HG03575 (cell line): ENCODE results near the gene CROCC.

ENCODE experiments used
- ATAC-seq: cut with Tn5 transposase; IDR thresholded peaks from one replicate; pipeline ENCODE4 v1.9.1; 2021; ENCODE audit not compliant: unreplicated experiment, insufficient number of reproducible peaks, low FRiP score; ENCODE audit errors: extremely low read depth

CROCC gene

GRCh38 chr1:16998589-16998988 lies 76.9 kb downstream of the CROCC start:
- no peak for ATAC-seq

GRCh38 chr1:16999863-17000262 lies 78.1 kb downstream of the CROCC start:
- no peak for ATAC-seq

- ATAC-seq: no peak
Observed at GRCh38 chr1:17001760-17002523, 80.2 kb downstream of the CROCC start.

- no peak for ATAC-seq
Observed at GRCh38 chr1:17002524-17002902, 80.8 kb downstream of the CROCC start.

DNA sequence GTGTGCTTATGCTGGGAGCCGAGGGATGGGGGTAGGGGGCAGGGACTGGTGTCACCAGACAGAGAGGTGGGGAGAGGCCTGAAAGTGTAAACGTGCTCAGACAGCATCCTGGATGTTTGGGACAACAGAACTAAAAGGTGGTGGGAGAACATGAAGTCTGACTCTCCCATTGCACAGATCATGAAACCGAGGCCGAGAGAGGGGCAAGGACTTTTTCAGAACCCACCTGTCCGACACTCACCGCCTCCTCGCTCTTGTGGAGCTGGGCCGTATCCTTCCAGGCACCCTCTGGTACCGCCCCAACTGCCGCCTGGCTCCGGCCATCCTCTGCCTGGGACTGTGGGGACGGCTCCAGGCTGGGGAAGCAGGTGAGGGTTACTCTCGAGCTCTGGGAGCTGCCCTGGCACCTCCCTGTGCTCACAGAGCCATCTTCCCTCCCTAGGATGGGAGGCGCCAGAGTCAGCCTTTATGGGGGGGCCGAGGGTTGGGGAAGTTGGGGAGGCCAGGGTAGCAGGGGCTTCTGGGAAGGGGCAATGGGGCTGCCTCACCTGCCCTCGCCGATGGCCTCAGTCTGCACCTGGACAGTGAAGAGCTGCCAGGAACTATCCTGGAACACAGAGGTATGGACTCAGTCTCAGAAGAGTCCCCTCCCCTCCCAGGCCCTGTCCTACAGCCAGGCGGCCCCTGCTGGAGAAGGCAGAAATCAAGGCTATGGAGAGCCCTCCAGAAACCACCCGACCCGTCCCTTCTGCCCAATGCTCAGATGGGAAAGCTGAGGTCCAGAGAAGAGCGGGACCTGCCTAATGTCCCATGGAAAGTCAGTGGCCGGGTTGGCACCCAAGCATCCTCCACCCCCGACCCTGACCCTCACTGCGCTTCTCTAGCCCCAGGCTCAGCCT lies 83.0 kb downstream of the CROCC start:
- ATAC-seq: no peak

- no peak for ATAC-seq
Observed at GRCh38 chr1:17005365-17005740, 83.6 kb downstream of the CROCC start.

DNA sequence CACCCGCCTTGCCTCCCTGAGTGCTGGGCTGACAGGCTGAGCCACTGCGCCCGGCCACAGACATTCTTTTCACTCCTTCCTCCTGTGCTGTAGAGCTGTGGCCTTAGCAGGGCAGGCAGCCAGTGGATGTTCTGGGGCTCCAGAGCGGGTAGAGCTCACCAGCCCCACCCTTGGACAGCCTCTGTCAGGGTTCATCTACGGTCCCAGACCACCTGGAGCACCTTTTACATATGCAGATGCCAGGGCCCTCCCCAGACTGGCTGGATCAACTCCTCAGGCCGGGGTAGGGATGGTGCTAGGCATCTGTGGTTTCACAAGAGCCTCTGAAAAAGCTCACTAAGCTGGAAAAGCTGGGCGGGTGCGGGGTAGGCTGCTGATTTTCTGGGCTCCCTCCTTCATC lies 85.4 kb downstream of the CROCC start:
- ATAC-seq: no peak

- ATAC-seq: no peak
Observed at GRCh38 chr1:17008208-17008855, 86.6 kb downstream of the CROCC start.

DNA sequence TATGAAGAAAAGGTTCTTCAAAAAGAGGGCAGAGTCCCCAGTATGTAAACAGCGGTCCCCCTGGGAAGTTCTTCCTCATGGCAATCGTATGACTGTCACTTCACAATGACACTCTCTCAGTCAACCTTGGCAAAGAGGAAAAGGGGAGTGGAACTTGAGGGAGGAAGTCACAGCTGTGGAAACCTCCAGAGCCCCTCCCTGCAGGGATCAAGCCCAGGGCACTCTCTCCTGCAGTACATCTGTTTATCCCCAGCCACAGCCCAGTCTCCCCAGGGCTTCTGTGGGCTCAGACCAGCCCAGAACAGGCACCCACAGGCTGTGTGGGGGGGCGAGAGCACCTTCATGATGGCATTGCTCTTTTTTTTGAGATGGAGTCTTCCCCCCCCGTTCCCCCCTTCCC lies 88.0 kb downstream of the CROCC start:
- no peak for ATAC-seq

- ATAC-seq: no peak
Observed at GRCh38 chr1:17011092-17011438, 89.3 kb downstream of the CROCC start.

- no peak for ATAC-seq
Observed at GRCh38 chr1:17011439-17012307, 89.9 kb downstream of the CROCC start, which contains the start of gene ATP13A2. Gene ATP13A2 (minus strand): TSS chr1:17011928. CDS start chr1:17011738, 190 bp downstream.

DNA sequence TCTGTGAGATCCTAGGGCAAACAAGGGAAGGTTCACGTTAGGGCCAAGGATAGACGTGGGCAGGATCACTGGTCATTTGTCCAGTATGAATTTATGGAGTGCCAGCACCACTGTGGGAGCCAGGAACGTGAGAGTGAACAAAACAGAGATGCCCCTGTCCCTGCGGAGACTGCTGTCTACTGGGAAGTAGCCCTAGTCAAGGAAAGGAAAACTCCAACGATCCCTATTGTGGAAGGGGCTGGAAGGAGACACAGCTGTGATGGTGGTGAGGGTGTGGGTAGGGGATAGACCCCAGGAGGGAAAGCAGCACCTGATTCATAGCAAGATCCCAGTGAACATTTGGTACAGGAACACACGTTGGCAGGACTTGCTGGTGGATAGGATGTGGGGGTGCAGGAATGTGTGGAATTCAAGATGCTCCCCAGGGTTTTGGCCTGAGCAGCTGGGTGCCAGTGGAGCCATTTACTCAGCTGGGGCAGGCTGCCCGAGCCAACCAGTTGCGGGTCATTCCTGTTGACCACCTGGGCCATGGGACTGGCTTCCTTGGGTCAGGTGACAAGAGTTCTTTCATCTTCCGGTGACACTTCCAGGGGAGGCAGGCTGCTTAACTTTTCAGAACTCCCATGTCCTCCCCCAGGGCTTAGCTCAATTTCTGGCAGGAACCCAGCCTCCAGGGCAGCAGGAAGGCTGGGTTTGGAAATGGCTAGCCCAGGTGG lies 91.2 kb downstream of the CROCC start:
- no peak for ATAC-seq

DNA sequence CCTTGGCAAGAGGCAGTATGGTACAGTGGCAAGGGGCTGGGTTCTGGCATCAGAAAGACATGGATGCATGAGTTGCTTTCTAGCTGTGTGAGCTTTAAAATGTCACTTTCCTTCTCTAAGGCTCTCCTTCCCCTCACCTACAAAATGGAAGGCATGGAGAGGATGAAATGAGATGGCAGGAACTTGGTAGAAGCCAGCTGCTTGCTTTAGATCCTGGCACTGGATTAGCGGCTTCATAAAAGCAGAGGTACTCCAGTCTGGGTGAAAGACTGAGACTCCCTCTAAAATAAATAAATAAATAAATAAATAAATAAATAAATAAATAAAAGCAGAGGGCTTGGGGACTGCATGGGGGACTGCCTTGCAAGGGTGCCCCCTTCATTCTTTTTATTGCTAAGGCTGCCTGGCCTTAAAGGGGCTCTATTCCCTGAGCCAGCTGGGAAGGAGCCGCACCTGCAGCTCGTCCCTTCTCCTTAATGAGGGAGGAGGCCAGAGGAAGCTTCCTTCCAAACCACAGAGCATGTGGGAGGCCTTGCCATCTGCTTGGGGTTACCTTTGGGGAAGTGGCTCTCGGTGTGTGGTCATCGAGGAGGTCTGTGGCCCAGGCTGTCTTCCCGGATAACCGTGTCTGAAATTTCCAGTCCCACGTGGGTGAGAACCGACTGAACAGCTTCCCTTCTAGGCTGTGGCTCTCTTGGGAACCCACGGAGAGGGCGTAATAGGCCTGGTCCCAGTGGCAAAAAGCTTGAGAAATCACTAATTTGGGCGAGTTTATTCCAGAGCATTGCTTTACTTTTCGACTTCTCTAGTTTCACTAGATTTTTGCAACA lies 92.0 kb downstream of the CROCC start:
- no peak for ATAC-seq

DNA sequence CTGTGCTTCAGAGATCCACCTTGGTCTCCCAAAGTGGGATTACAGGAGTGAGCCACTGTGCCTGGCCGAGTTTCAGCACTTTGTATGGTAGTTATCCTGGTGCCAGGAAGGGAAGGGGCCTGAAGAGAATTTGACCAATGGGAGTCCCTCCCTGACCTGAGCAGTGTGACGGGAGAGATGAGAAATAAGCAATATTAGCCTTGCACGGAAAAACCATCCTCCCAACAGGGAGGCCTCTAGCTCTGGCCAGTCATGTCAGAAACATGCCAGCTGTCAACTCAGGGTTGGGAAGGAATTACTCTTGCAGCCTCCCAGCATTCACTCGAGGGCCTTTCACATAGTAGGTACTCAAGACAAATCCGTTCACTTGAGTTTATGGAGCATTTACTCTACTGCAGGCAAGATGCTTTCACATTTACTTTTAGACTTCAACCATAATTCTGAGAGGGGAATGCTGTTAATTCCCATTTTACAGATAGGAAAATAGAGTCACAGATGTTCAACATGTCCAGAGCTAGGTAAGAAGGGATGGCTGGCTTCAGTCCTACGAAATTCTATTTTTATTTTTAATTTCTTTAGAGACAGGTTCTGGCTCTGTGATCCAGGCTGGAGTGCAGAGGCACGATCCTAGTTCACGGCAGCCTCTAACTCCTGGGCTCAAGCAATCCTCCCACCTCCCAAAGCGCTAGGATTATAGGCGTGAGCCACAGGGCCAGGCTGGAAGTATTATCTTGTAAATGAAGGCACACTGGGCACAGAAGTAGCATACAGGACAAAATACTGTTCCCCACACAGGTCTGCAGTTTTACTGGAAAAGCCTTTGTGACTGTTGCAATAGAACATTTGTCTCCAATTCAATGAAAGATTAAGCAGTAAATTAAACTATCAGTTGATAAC lies 93.2 kb downstream of the CROCC start:
- no peak for ATAC-seq

DNA sequence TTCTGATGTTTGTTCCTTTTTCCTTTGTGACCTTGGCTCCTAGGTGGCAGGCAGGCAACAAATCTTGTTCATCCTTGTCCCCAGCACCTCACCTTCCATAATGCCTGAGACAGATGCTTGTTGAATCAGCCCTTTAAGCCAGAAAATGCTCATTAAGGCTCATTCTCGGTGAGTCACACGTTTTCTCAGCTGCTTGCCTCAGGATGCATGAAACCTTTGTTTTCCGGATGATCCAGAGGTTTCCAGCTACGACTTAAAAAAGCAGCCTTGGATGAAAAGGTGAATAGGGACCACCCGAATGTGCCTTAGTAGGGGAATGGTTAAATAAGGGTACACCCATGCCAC lies 94.6 kb downstream of the CROCC start:
- ATAC-seq: no peak

DNA sequence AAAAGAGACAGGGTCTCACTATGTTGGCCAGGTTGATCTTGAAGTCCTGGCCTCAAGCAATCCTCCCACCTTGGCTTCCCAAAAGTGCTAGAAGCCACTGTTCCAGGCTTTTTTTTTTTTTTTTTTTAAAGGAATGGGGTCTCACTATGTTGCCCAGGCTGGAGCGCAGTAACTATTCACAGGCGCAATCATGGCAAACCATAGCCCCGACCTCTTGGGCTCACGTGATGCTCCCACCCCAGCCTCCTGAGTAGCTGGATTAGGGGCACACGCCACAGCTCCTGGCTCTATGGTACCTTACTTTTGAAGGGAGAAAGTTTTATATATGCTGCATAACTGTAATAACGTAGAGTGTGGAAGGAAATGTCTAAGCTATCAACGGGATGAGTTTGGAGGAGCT lies 95.7 kb downstream of the CROCC start:
- no peak for ATAC-seq

DNA sequence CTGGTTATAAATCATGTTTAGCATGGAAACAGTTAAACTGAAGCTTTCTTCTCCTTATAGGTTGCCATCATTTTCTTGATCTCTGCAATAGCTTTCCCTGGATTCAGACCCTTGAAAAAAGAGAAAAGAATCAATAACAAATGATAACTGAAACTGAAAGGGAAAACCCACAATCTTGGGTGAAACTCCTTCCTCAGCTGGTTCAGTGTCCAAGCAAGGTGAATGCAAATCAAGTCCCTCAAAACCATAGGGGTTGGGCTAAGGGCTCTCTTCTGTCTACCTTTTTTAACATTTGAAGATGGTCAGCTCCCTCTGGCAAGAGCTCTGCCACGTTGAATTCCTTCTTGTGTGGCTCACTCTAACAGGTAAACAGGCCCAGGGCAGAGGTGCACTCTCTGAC lies 97.1 kb downstream of the CROCC start:
- ATAC-seq: no peak
